Suppressor macrophage treated with lipopolysaccharide for 4 hours (primary cell): ENCODE results near the gene TMEM147.
"Not testable (repeated sequence)": the region's sequence is repeated elsewhere in the genome, so short reads cannot be mapped to it uniquely, and the experiment has no call there.

Experiments
- DNase-seq: peaks from one replicate; pipeline ENCODE4 v3.0.0-alpha.2; 2020

The TMEM147 gene

DNA sequence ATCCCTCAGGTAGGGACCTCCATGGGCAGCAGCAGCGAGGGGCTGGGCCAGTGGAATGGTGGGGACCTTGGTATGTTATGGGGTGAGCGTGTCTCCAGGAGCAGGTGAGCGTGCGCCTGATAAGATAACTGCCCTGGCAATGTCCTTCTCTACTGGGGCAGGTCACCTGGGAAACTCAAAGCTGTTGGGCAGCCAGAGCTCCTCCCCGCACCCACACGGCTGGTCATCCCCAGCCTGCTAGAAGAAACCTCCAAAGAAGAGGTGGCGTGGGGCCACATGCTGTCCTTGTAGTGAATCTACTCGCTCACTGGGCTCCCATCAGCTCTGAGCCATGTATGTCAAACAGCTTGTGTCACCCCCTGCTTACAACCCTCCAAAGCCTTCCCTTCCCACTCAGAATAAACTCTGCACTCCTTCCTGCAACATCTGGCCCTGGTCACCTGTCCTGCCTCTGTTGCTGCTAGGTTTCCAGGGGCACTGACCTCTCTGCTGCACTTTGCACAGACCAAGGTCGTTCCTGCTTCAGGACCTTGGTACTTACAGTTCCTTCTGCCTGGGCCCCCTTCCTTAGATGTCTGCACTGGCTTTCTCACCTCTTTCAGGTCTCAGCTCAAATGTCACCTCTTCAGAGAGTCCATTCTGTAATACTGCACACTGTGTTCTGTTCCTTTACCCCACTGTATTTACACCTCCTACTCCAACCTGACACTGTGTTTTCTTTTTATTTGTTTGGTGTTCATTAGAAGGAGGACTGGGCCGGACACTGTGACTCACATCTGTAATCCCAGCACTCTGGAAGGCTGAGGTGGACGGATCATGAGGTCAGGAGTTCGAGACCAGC is 19.8 kb downstream of the TMEM147 start:
- DNase-seq: no peak

- DNase-seq: no peak
Measured at GRCh38 chr19:35566738-35567137, 21.3 kb downstream of the TMEM147 start.

GRCh38 chr19:35569281-35569781 is 23.9 kb downstream of the TMEM147 start:
- DNase-seq: no peak

DNA sequence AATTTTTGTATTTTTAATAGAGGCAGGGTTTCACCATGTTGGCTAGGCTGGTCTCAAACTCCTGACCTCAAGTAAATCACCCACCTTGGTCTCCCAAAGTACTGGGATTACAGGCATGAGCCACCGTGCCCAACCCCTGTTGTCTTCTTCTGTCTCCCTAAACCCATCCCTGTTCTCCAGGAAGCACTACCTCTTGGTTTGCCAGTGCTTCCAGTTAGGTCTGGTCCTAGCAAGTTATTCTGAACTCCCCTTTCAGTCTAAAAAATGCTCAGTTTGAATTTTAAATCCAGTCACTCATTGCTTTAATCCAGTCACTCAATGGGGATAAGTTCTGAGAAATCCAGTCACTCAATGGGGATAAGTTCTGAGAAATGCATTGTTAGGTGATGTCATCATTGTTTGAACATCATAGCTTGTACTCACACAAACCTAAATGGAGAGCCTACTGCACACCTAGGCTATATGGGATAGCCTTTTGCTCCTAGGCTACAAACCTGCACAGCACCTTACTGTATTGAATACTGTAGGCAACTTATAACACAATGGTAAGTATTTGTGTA is 26.1 kb downstream of the TMEM147 start:
- no peak for DNase-seq

DNA sequence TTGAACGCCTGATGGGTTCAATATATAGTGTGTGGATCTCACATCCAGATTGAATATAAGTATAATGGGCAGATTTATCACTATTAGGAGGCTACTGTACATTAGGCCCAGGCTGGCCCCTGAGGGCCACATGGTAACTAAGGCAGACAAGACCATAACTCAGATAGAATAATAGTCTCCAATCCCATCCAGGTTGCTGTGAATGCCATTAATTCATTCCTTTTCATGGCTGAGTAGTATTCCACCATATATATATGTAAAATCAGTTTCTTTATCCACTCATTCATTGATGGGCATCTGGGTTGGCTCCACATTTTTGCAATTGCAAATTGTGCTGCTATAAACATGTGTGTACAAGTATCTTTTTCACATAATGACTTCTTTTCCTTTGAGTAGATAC is 32.5 kb downstream of the TMEM147 start:
- DNase-seq: no peak

DNA sequence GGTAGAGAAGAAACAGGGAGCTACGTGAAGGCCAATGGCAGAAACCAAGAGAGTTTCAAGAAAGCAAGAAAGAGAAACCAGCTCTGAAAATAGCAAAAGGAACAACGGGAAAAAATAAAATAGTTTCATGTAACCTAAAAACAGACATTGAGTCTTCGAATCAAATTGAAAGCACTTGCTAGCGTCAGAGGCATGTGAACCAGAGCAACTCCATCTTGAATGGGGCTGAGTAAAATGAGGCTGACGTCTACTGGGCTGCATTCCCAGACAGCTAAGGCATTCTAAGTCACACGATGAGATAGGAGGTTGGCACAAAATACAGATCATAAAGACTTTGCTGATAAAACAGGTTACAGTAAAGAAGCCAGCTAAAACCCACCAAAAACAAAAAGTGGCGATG is 33.3 kb downstream of the TMEM147 start:
- DNase-seq: no peak

DNA sequence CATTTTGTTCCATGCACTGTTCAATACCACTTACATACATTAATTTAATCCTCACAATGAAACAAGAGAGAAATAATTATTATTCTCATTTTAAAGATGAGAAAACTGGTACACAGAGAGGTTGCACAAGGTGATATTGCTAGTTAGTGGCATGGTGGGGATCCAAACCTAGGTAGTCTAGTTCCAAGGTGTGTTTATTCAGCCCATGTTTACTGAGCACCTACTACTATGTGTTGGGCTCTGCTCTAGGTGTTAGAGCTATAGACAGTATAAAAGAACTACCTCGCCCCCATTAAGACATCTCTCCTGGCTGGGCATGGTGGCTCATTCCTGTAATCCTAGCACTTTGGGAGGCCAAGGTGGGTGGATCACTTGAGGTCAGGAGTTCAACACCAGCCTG is 37.3 kb downstream of the TMEM147 start:
- no peak for DNase-seq

DNA sequence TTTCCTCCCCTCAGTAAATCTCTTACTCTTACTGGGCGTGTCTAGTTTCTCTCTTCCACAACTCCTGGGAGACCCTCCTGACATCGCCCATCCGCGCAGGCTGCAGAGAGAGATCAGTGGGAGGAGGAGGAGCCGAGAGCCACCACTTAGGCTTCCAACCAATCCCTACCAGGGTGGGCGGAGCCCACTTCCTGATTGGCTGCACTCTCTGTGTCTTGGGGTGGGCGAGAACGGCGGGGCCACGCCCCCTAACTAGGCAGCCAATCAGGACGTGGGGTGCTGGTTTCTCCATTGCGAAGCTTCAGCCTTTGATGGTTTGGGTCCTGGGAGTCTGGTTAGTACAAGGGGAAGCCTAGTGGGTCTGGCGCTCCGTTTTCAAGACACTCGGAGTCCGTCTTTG is 40.4 kb downstream of the TMEM147 start, which contains the start of gene PMIS2:
TSS of gene PMIS2 (plus strand) at position 326 of the 400 bp plus-strand sequence. CDS start 87 bp downstream, outside the sequence.
- no peak for DNase-seq

DNA sequence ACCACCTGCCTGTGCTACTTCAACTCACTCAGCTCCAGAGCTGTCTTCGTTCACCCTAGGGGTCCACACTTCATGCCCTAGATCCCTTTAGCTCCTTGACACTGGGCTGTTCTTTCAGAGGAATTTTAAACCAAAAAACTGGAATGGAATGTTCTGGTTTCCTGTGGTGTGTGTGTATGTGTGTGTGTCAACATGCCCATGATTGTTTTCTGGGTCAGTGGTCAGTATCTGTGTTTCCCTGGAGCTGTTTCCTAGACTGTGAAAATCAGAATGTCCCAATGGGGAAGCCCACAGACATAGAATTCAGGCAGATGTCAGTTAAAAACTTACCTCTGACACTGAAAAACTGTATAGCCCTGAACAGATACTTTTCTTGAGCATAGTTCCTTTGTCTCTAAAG is 41.9 kb downstream of the TMEM147 start:
- no peak for DNase-seq

DNA sequence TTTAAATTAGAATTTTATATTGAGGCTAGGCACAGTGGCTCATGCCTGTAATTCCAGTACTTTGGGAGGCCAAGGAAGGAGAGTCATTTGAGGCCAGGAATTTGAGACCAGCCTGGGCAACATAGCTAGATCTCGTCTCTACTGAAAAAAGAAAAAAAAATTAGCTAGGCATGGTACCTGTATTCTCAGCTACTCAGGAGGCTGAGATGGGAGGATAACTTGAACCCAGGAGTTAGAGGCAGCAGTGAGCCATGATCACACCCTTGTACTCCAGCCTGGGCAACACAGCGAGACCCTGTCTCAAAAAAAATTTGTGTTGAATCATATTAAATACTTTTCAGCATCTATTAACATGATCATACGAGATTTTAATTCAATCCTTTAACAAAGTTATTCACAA is 45.4 kb downstream of the TMEM147 start:
- DNase-seq: no peak

GRCh38 chr19:35592226-35592625 is 46.8 kb downstream of the TMEM147 start:
- peak; percentile 47 for DNase-seq

GRCh38 chr19:35595026-35595425 is 49.6 kb downstream of the TMEM147 start:
- DNase-seq: not testable (repeated sequence)

GRCh38 chr19:35595928-35596327 is 50.5 kb downstream of the TMEM147 start:
- DNase-seq: no peak

DNA sequence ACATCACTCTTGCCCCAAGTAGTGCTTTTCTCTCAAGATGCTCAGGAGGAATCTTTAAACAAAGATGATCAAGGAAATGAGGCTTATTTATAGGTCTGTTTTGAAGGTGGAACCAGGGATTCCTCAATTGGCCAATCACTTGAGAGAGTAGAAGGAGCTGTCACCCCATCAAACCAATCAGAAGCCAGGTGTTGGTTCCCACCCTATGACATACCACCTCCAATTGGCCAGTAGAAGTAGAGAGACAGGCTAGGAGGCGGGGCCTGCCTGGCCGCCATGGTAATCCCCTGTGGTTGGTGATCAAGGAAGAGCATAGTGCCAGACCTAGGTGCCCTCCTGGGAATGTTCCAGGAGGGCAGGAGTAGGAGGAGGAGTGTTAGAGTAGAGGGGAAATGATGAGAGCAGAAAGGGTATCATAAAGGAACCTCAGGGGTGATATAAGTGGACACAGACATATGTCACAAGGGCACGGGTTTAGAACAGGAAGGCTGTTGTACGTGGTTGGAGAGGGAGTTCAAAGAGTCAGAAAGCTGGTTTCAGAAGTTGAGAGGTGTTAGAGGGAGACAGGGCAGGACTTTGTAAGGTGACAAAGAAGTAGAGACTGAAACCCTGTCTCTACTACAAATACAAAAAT is 51.1 kb downstream of the TMEM147 start:
- no peak for DNase-seq
